Measurements from ENCODE around the gene NR3C1.

NR3C1 gene

GRCh38 chr5:143426437-143426991 lies 23.0 kb upstream of the NR3C1 start:
- no peak for DNase-seq (ENCODE audit: low read depth, low spot score)

- no peak for DNase-seq (ENCODE audit: low read depth, low spot score)
These were observed 22.3 kb upstream of the NR3C1 start for GRCh38 chr5:143425835-143426234.

GRCh38 chr5:143418140-143418866 lies 14.8 kb upstream of the NR3C1 start:
- DNase-seq (ENCODE audit: low read depth, low spot score): no peak

GRCh38 chr5:143417503-143418139 lies 14.1 kb upstream of the NR3C1 start:
- no peak for DNase-seq (ENCODE audit: low read depth, low spot score)

- DNase-seq (ENCODE audit: low read depth, low spot score): no peak
These were observed 12.9 kb upstream of the NR3C1 start for GRCh38 chr5:143416411-143416810.

GRCh38 chr5:143413958-143414669 lies 10.6 kb upstream of the NR3C1 start:
- no peak for DNase-seq (ENCODE audit: low read depth, low spot score)

- no peak for DNase-seq (ENCODE audit: low read depth, low spot score)
These were observed 9.3 kb upstream of the NR3C1 start for GRCh38 chr5:143412661-143413342.

GRCh38 chr5:143409926-143410325 lies 6.4 kb upstream of the NR3C1 start:
- DNase-seq (ENCODE audit: low read depth, low spot score): no peak

GRCh38 chr5:143406408-143406807 lies 2.9 kb upstream of the NR3C1 start:
- DNase-seq (ENCODE audit: low read depth, low spot score): no peak

GRCh38 chr5:143405849-143406098 lies 2.3 kb upstream of the NR3C1 start:
- no peak for DNase-seq (ENCODE audit: low read depth, low spot score)

GRCh38 chr5:143405063-143405848 lies 1.8 kb upstream of the NR3C1 start:
- DNase-seq (ENCODE audit: low read depth, low spot score): peak; percentile 94

GRCh38 chr5:143404416-143405062 lies 1.1 kb upstream of the NR3C1 start:
- DNase-seq (ENCODE audit: low read depth, low spot score): peak; percentile 92

- DNase-seq (ENCODE audit: low read depth, low spot score): no peak
These were observed 223 bp downstream of the NR3C1 start for GRCh38 chr5:143403334-143403592.

- peak; percentile 74 for DNase-seq (ENCODE audit: low read depth, low spot score)
These were observed 743 bp downstream of the NR3C1 start for GRCh38 chr5:143402553-143403333.

GRCh38 chr5:143402017-143402552 lies 1.4 kb downstream of the NR3C1 start:
- DNase-seq (ENCODE audit: low read depth, low spot score): peak; percentile 21

- DNase-seq (ENCODE audit: low read depth, low spot score): no peak
These were observed 2.1 kb downstream of the NR3C1 start for GRCh38 chr5:143401227-143402016.

- no peak for DNase-seq (ENCODE audit: low read depth, low spot score)
These were observed 2.8 kb downstream of the NR3C1 start for GRCh38 chr5:143400541-143401226.

Data from astrocyte of the hippocampus (primary cell).